HCT116 (cell line): Measurements from ENCODE around the gene B3GALNT1.

Experiments used
- ATF3 ChIP-seq: IDR thresholded peaks from 2 replicates; pipeline ENCODE4 v1.6.1; 2012
- CBX3 ChIP-seq: IDR thresholded peaks from 2 replicates; pipeline ENCODE4 v1.6.1; 2012; ENCODE audit warnings: low read depth
- CTCF ChIP-seq, 3 experiments: fragments of 200-600 bp in 1 of 3; sonication (generic) in 1 of 3; IDR thresholded peaks in 2 of 3; conservative IDR thresholded peaks in 1 of 3; 2 replicates each; pipeline ENCODE4 v1.5.1; 2012 to 2017; ENCODE audit warnings: low read depth in 2 of 3, low read length in 2 of 3, antibody characterized with exemption in 1 of 3, borderline replicate concordance in 1 of 3, control low read depth in 1 of 3, mild to moderate bottlenecking in 1 of 3, mixed read lengths in 1 of 3, mixed run types in 1 of 3, moderate library complexity in 1 of 3; ENCODE audit not compliant: insufficient read depth in 1 of 3
- EGR1 ChIP-seq: IDR thresholded peaks from 2 replicates; pipeline ENCODE4 v1.6.1; 2012; ENCODE audit warnings: low read depth
- EZH2 ChIP-seq: fragments of 200-600 bp; sonication (generic); IDR thresholded peaks from 2 replicates; pipeline ENCODE4 v1.6.1; 2017; ENCODE audit warnings: antibody characterized with exemption, mixed run types
- POLR2AphosphoS5 ChIP-seq: IDR thresholded peaks from 2 replicates; pipeline ENCODE4 v1.6.1; 2011; ENCODE audit warnings: mild to moderate bottlenecking, low read depth, low read length, moderate library complexity
- REST ChIP-seq: IDR thresholded peaks from 2 replicates; pipeline ENCODE4 v1.6.1; 2012; ENCODE audit warnings: low read depth

- no peak for TF ChIP-seq CTCF (IDR thresholded peaks at IDR 0.05 in 2 of 3, conservative IDR thresholded peaks at IDR 0.05 in 1 of 3; ENCODE audit: borderline replicate concordance in 1 of 3, insufficient read depth in 1 of 3, low read depth in 2 of 3, low read length in 2 of 3)
- TF ChIP-seq POLR2AphosphoS5: no peak
- TF ChIP-seq EGR1: no peak
- no peak for TF ChIP-seq REST
- TF ChIP-seq EZH2: no peak
- no peak for TF ChIP-seq CBX3
- TF ChIP-seq ATF3: no peak
Observed at GRCh38 chr3:161082063-161082462, 23.1 kb downstream of the B3GALNT1 start.
